ENCODE results near the gene LIPC.

DNA sequence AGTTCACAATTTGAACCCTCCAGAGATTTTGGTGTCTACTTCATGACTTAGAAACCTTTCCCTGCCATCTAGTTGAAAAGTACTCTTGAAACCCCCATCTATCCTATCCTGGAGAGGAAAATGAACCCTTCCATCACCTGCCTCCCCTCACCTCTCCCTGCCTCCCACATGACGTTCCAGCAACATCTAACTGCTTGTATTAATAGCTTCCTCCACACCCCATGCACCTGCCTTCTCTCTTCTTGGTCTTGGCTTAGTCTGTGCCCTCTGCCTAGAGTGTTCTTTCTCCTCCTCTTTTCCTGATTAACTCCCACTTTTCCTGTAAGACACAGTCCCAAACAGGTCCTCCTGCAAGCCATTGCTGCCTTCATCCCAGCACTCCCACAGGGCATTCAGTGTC is 107.8 kb downstream of the LIPC start:
- no peak for TF ChIP-seq EZH2phosphoT487 (conservative IDR thresholded peaks at IDR 0.05; ENCODE audit: low read length)
- no peak for TF ChIP-seq CTCF (IDR thresholded peaks at IDR 0.05; ENCODE audit: insufficient read depth, low read length, poor library complexity, severe bottlenecking)
